GM23248 (cell line): ENCODE data around the gene XRCC5. TPM values are rescaled to one million over a fixed set of nuclear protein-coding genes. Genes with fewer than 3 reads are reported as not detected.
"Not testable (repeated sequence)": the region's sequence is repeated elsewhere in the genome, so short reads cannot be mapped to it uniquely, and the experiment has no call there.

ENCODE experiments used
- DNase-seq: peaks from one replicate; pipeline ENCODE4 v3.0.0-alpha.2; 2015
- H2AFZ ChIP-seq: fragments of 200-600 bp; sonication (generic); 2 replicates; pipeline ENCODE4 v1.6.1; 2016; ENCODE audit warnings: antibody characterized with exemption
- H3F3A ChIP-seq: fragments of 200-600 bp; sonication (generic); 2 replicates; pipeline ENCODE4 v1.6.1; 2016; ENCODE audit warnings: mild to moderate bottlenecking, antibody characterized with exemption, mixed run types; ENCODE audit not compliant: insufficient read depth
- H3K27ac ChIP-seq: fragments of 200-600 bp; sonication (generic); 2 replicates; pipeline ENCODE4 v1.5.1; 2016; ENCODE audit warnings: mild to moderate bottlenecking
- H3K27me3 ChIP-seq: fragments of 200-600 bp; sonication (generic); replicated peaks from 2 replicates; pipeline ENCODE4 v1.6.1; 2016; ENCODE audit warnings: mild to moderate bottlenecking; ENCODE audit not compliant: insufficient read depth
- H3K36me3 ChIP-seq: fragments of 200-600 bp; sonication (generic); 2 replicates; pipeline ENCODE4 v1.6.1; 2016; ENCODE audit warnings: low read depth, mild to moderate bottlenecking
- H3K4me1 ChIP-seq: fragments of 200-600 bp; sonication (generic); 2 replicates; pipeline ENCODE4 v1.6.1; 2016; ENCODE audit warnings: mild to moderate bottlenecking; ENCODE audit not compliant: insufficient read depth
- H3K4me2 ChIP-seq: fragments of 200-600 bp; sonication (generic); one replicate; pipeline ENCODE4 v1.6.1; 2016; ENCODE audit warnings: mild to moderate bottlenecking; ENCODE audit not compliant: unreplicated experiment
- H3K4me3 ChIP-seq: fragments of 200-600 bp; sonication (generic); 2 replicates; pipeline ENCODE4 v1.5.1; 2016; ENCODE audit warnings: mild to moderate bottlenecking
- H3K79me2 ChIP-seq: fragments of 200-600 bp; sonication (generic); 2 replicates; pipeline ENCODE4 v1.6.1; 2016; ENCODE audit warnings: mild to moderate bottlenecking; ENCODE audit not compliant: insufficient read depth
- H3K9ac ChIP-seq: fragments of 200-600 bp; sonication (generic); 2 replicates; pipeline ENCODE4 v1.6.1; 2016; ENCODE audit warnings: mild to moderate bottlenecking
- H3K9me2 ChIP-seq: fragments of 200-600 bp; sonication (generic); 2 replicates; pipeline ENCODE4 v1.6.1; 2016; ENCODE audit warnings: mixed run types, mild to moderate bottlenecking, moderate library complexity; ENCODE audit not compliant: insufficient read depth
- H3K9me3 ChIP-seq: fragments of 200-600 bp; sonication (generic); one replicate; pipeline ENCODE4 v1.6.1; 2017; ENCODE audit warnings: low read depth
- H4K20me1 ChIP-seq: fragments of 200-600 bp; sonication (generic); 2 replicates; pipeline ENCODE4 v1.6.0; 2016; ENCODE audit not compliant: insufficient read depth
- EZH2 ChIP-seq: fragments of 200-600 bp; sonication (generic); IDR thresholded peaks from 2 replicates; pipeline ENCODE4 v1.6.1; 2018; ENCODE audit warnings: antibody characterized with exemption, mild to moderate bottlenecking; ENCODE audit not compliant: insufficient read depth, poor library complexity, severe bottlenecking
- EZH2phosphoT487 ChIP-seq: fragments of 200-600 bp; sonication (generic); IDR thresholded peaks from 2 replicates; pipeline ENCODE4 v1.6.1; 2018; ENCODE audit warnings: antibody characterized with exemption, moderate library complexity, mild to moderate bottlenecking, low read depth; ENCODE audit not compliant: insufficient read depth
- WGBS, 2 experiments: methylation state at CpG; one replicate each; pipeline ENCODE4 v1.1.6; 2015 to 2017; ENCODE audit warnings: low lambda C conversion rate in 2 of 2, low coverage in 1 of 2; ENCODE audit errors: missing lambda C conversion rate in 2 of 2; 5-methylcytosine and 5-hydroxymethylcytosine counted together
- in situ Hi-C: fragments of 300-500 bp; cut with MboI; formaldehyde crosslinking; loops from 2 replicates; pipeline ENCODE4 v1.15.0; 2020
- polyA plus RNA-seq: library from polyadenylated mRNA; unstranded; fragments of >200 nt; fragmentation: Nextera tagmentation; extraction: Ambion mirVana; gene quantifications from 2 replicates; pipeline ENCODE4 v1.2.1, GENCODE V29; 2016
- total RNA-seq: library from RNA; depleted of rRNA; stranded (reverse); fragments of >200 nt; shearing (Covaris generic); gene quantifications from 2 replicates; pipeline ENCODE4 v1.2.3, GENCODE V29; 2014

The XRCC5 gene
- total and polyA plus RNA-seq, 2 experiments from 2014 or later = 197 to 249 TPM

DNA sequence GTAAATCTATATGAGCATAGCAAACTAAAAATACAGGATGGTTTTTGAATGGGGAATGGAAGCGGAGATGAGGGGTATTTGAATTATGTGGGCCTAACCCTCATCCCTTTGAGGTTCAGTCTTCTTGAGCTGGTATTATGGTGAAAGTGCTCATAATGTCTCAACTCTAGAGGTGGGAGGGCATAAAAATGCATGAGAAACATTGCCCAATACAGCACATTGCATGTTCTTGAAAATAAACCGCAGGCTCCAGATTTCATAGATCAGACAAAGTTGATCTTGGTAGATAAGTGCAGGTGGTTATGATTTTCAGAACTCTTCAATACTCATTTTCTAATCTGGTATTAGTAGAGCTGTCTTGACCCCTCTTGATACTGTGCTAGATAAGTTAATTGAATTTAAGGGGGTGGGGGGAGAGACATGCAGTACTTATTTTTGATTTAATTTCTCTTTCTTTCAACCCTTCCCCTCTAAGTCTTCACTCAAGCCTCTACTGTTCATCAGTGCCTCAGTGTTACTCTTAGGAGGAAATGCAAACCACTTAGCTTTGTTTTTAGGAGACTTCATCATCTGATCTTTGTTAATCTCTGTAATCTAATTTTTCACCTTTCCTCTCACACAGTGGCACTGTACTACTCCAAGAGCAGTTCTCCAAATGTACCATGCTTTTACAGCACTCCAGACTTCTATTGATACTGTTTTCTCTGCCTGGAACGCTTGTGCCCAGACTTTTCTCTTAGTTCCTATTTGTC is 22.2 kb downstream of the XRCC5 start:
- Histone ChIP-seq H3K9me2 (no peaks in the 10 kb centered on the region), H3K4me2 (no peak overlapping the region), H2AFZ (no peak overlapping the region), H4K20me1 (no peaks in the 10 kb centered on the region), H3K4me1 (no peaks in the 10 kb centered on the region), H3F3A (peaks cover 19% of the 10 kb centered on the region; the same call in 1 of the 2 replicates), H3K79me2 (peaks cover 97% of the 10 kb centered on the region), H3K4me3 (no peak overlapping the region), H3K9ac (no peak overlapping the region), H3K27me3 (no peaks in the 10 kb centered on the region), H3K36me3 (peaks cover 92% of the 10 kb centered on the region), H3K27ac (no peak overlapping the region), H3K9me3 (no peaks in the 10 kb centered on the region)
- no peak for TF ChIP-seq EZH2
- no peak for TF ChIP-seq EZH2phosphoT487
- 98 to 99% methylated on average over 3 of the region's 3 CpGs for WGBS, 2 experiments
- no peak for DNase-seq
- in situ Hi-C loops = no loop called here

DNA sequence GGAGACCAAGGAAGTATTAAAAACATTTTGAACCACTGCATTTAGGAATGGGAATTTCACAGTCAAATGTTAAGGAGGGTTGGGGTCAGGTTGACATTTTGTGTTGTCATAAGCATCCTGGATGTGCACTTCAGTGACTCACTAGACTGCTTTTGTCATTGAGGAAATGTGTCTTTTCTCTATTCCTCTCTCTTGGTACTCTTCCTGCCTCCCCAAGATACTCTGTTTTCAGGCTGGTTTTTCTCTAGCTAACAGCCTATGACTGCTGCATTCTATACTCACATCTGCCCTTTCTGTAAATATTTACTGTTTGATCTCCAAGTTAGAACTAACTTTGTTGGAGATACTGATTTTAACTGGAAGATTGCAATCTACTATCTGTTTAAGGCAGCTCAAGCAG is 23.4 kb downstream of the XRCC5 start:
- H3K27ac ChIP-seq = no peak overlapping the region
- H4K20me1 ChIP-seq = no peaks in the 10 kb centered on the region
- H3K4me3 ChIP-seq = no peak overlapping the region
- peaks cover 87% of the 10 kb centered on the region for H3K79me2 ChIP-seq
- peaks cover 22% of the 10 kb centered on the region for H3F3A ChIP-seq
- TF ChIP-seq EZH2phosphoT487 (no peak), EZH2 (no peak)
- peaks cover 93% of the 10 kb centered on the region for H3K36me3 ChIP-seq
- in situ Hi-C loops = no loop called here
- no peak overlapping the region for H3K9ac ChIP-seq
- DNase-seq = no peak
- H3K9me3 ChIP-seq = no peaks in the 10 kb centered on the region
- no peak overlapping the region for H3K4me2 ChIP-seq
- no peaks in the 10 kb centered on the region for H3K9me2 ChIP-seq
- H3K4me1 ChIP-seq = no peaks in the 10 kb centered on the region
- H3K27me3 ChIP-seq = no peaks in the 10 kb centered on the region
- H2AFZ ChIP-seq = no peak overlapping the region

DNA sequence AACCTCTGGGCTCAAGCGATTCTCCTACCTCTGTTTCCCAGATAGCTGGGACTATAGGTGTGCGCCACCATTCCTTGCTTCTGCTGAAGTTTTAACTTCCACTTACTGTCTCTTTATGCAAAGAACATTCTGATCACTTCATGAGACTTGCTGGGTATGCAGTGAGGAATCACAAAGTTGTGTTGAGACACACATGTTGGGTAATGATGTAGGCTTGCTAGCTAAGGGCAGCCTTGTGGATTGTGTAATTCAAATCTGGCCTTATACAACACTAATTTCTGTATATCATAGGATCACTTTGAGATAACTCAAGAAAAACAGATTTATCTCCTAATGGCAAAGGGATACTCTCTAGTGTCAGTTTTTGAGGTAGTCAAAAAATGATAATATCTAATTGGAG is 24.2 kb downstream of the XRCC5 start:
- Histone ChIP-seq H3K36me3 (peaks cover 93% of the 10 kb centered on the region), H3K27ac (no peak overlapping the region), H3K9ac (no peak overlapping the region), H3K9me3 (no peaks in the 10 kb centered on the region), H4K20me1 (no peaks in the 10 kb centered on the region), H3K4me2 (no peak overlapping the region), H3K4me3 (no peak overlapping the region), H3K79me2 (peaks cover 87% of the 10 kb centered on the region), H2AFZ (no peak overlapping the region), H3K4me1 (no peaks in the 10 kb centered on the region), H3K27me3 (no peaks in the 10 kb centered on the region), H3K9me2 (no peaks in the 10 kb centered on the region), H3F3A (peaks cover 25% of the 10 kb centered on the region)
- WGBS, 2 experiments = 97 to 100% methylated on average over 2 of the region's 2 CpGs
- TF ChIP-seq EZH2 (no peak), EZH2phosphoT487 (no peak)
- in situ Hi-C loops = no loop called here
- DNase-seq = no peak

DNA sequence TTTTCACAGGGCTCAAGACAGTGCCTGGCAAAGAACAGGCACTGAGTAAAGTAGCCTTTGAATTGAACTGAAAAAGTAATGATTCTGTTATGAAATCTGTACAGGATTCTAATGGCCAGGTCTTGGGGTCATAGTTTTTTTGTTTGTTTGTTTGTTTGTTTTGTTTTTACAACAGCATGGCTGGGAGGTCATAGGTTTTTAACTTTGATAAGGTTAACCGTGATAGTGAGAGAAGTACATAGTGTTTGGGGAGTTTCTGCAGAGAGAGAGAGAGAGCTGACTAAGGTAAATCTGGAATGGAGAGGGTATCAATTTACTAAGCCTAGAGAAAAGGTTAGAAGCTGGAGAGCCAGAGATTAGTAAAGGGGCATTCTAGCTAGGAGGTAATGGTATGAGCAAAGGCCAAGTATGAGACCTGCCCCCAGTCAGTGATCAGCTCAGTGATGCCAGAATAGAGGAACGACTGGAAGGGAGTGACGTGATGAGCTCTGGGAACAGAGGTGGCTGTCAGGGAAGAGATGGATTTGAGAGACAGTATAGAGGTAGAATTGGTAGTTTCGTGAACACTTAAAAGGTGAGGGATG is 25.9 kb downstream of the XRCC5 start:
- Histone ChIP-seq H3K36me3 (peaks cover 95% of the 10 kb centered on the region), H2AFZ (no peak overlapping the region), H3K4me1 (no peaks in the 10 kb centered on the region), H3K4me3 (no peak overlapping the region), H3K27ac (no peak overlapping the region), H4K20me1 (no peaks in the 10 kb centered on the region), H3K79me2 (peaks cover 87% of the 10 kb centered on the region), H3K9me2 (no peaks in the 10 kb centered on the region), H3K9me3 (no peaks in the 10 kb centered on the region), H3K9ac (no peak overlapping the region), H3F3A (peaks cover 35% of the 10 kb centered on the region), H3K27me3 (no peaks in the 10 kb centered on the region), H3K4me2 (no peak overlapping the region)
- TF ChIP-seq EZH2phosphoT487 = no peak
- TF ChIP-seq EZH2 = no peak
- DNase-seq = no peak
- in situ Hi-C loops = no loop called here
- 97 to 99% methylated on average over 4 of the region's 4 CpGs for WGBS, 2 experiments

DNA sequence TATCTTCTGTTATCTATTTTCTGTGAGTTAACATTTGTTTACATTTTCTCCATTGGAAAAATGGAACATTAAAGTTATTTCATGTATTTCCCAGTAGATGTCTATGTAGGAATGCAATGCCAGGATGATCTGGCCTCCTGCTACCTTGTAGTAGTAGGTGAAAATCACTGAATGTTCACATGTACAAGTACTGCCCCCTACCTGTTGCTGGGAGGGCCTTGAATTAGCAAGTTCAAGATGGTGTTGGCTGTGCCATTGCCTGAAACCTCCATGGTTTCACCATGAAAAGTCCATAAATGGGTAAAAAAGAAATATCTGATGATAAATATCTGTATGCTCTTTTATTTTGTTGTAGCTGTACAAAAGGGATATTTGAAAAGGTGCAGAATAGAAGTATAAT is 30.7 kb downstream of the XRCC5 start:
- Histone ChIP-seq H4K20me1 (no peaks in the 10 kb centered on the region), H3K4me1 (peaks cover 11% of the 10 kb centered on the region), H3K27ac (no peak overlapping the region), H3K9me3 (no peaks in the 10 kb centered on the region), H3K4me2 (no peak overlapping the region), H2AFZ (no peak overlapping the region), H3K36me3 (peaks cover 89% of the 10 kb centered on the region), H3K9ac (no peak overlapping the region), H3K4me3 (no peak overlapping the region), H3F3A (peaks cover 28% of the 10 kb centered on the region), H3K79me2 (peaks cover 69% of the 10 kb centered on the region), H3K27me3 (no peaks in the 10 kb centered on the region), H3K9me2 (no peaks in the 10 kb centered on the region)
- peak; percentile 26 for DNase-seq
- in situ Hi-C loops = no loop called here
- TF ChIP-seq EZH2 (no peak), EZH2phosphoT487 (no peak)

DNA sequence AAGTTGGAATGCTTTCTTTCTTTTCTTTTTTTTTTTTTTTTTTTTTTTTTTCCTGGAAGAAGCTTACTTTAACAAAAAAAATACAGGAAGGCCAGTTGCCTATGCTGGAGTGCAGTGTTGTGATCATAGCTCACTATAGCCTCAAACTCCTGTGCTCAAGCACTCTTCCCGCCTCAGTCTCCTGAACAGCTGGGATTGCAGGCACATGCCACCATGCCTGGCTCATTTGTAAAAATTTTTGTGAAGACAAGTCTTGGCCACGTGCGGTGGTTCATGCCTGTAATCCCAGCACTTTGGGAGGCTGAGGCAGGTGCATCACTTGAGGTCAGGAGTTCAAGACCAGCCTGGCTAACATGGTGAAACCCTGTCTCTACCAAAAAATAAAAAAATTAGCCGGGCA is 32.4 kb downstream of the XRCC5 start:
- in situ Hi-C loops = not testable (repeated sequence)

More for the DNA sequence above, 32.4 kb downstream of the XRCC5 start:
- not testable (repeated sequence) for H3K9me3 ChIP-seq, H3K4me2 ChIP-seq, H3K27me3 ChIP-seq, DNase-seq, H3K27ac ChIP-seq, H4K20me1 ChIP-seq, H2AFZ ChIP-seq, H3K9me2 ChIP-seq, H3K4me3 ChIP-seq, H3K9ac ChIP-seq
- Histone ChIP-seq H3F3A (peaks cover 36% of the 10 kb centered on the region), H3K4me1 (peaks cover 11% of the 10 kb centered on the region), H3K36me3 (peaks cover 87% of the 10 kb centered on the region), H3K79me2 (peaks cover 70% of the 10 kb centered on the region)
- 96 to 99% methylated on average over 4 of the region's 4 CpGs for WGBS, 2 experiments
